K562 (cell line): ENCODE data around the gene DIP2B. TPM values are rescaled to one million over a fixed set of nuclear protein-coding genes. Genes with fewer than 3 reads are reported as not detected.

Source experiments
- CBX3 ChIP-seq, 2 experiments: IDR thresholded peaks; 1 replicate in 1 of 2; 2 replicates in 1 of 2; pipeline ENCODE4 v1.6.1; 2012; ENCODE audit warnings: inconsistent platforms in 2 of 2, low read length in 2 of 2, borderline replicate concordance in 1 of 2, control low read depth in 1 of 2
- GABPA ChIP-seq: fragments of 200-800 bp; sonication (Bioruptor generic); conservative IDR thresholded peaks from 2 replicates; pipeline ENCODE4 v1.6.1; 2016; ENCODE audit warnings: low read depth, missing genetic modification characterization, missing compliant biosample characterization
- RHOXF2B ChIP-seq: fragments of 250-450 bp; sonication (Bioruptor Pico); conservative IDR thresholded peaks from 2 replicates; pipeline ENCODE4 v1.5.1; 2021
- UBTF ChIP-seq, 2 experiments: IDR thresholded peaks; 2 replicates each; pipeline ENCODE4 v1.6.1; 2012; ENCODE audit warnings: improper control_type of control experiment in 2 of 2, low read depth in 2 of 2, low read length in 2 of 2, borderline replicate concordance in 1 of 2
- ZNF668 ChIP-seq: fragments of 250-450 bp; sonication (Bioruptor Pico); IDR thresholded peaks from 2 replicates; pipeline ENCODE4 v1.8.0; 2022; ENCODE audit warnings: mild to moderate bottlenecking, inconsistent platforms
- polyA plus RNA-seq, 8 experiments: library from polyadenylated mRNA; depleted of rRNA in 4 of 8; stranded (reverse) in 5 of 8; unstranded in 3 of 8; fragments of >200 nt; fragmentation: Nextera tagmentation in 2 of 8; fragmentation: Illumina TruSeq in 1 of 8; extraction: Ambion mirVana in 2 of 8; extraction: Trizol in 1 of 8; gene quantifications; 2 replicates each; pipeline versions ENCODE4 v1.2.1 to v1.2.3, GENCODE V29; 2011 to 2014; ENCODE audit warnings: inconsistent platforms in 1 of 8, missing spikeins in 1 of 8
- total RNA-seq, 7 experiments: library from RNA; depleted of rRNA in 6 of 7; stranded (reverse); fragments of >200 nt in 6 of 7; fragmentation: Illumina TruSeq in 2 of 7; extraction: Trizol in 2 of 7; gene quantifications; 2 replicates each; pipeline versions ENCODE4 v1.2.1 to v1.2.3, GENCODE V29; 2011 to 2021; ENCODE audit warnings: low replicate concordance in 1 of 7
- TF ChIP-seq, protein P1 (sequence below): fragments of 200-800 bp; sonication (Bioruptor generic); IDR thresholded peaks from 2 replicates; pipeline ENCODE4 v1.6.1; 2017; ENCODE audit warnings: missing genetic modification characterization, missing compliant biosample characterization
- TF ChIP-seq, protein P2 (sequence below), 2 experiments: fragments of 450-650 bp; IDR thresholded peaks; 2 replicates each; pipeline ENCODE4 v1.6.1; 2018; ENCODE audit warnings: mild to moderate bottlenecking in 2 of 2, low read depth in 1 of 2; ENCODE audit not compliant: partially characterized antibody in 2 of 2
- TF ChIP-seq, protein P3 (sequence below): fragments of 250-450 bp; sonication (Bioruptor Pico); IDR thresholded peaks from 2 replicates; pipeline ENCODE4 v1.9.0; 2021; ENCODE audit warnings: mild to moderate bottlenecking, inconsistent platforms

DIP2B gene
- total and polyA plus RNA-seq, 9 of the 15 experiments (the other 6 are each of a cell fraction or from before 2014, with no cell fraction given) = 4.6 to 26.1 (median 18.8) TPM

DNA sequence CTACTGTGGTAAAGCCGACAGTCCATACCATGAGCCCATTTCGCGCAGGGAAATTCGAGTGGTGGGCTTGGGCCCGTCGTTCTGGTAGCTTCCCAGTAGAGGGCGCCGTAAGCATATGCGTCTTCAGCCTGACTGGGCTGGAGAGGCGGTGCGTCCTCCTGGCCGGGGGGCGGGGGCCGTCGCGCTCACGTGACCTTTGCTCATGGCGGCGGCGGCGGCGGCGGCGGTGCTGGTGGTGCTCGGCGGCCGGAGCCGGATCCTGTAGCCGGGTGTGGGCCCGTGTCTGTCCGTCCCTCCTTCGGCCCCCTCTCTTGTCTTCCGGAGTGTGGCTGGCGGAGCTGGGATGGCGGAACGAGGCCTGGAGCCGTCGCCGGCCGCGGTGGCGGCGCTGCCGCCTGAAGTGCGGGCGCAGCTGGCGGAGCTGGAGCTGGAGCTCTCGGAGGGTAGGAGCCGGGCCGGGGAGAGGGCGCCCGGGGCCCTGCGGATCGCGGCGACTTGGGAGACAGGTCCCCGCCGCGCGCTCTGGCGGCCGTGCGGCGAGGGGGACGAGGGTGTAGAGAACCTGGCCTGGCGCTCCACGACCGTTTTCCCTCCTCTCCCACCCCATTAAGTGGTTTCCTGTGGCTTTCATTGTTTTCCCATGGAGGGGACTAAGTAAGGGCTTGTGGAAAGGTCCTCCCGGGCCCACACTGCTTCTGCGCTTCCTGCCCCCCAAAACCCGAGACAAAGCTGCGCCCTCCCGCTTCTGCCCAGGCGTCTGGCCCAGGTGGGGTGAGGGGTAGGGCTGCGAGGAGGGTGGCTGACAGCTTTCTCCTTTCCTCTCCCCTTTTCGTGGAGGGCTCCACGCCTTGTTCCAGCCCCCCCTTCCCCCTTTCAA, at the start of gene DIP2B (continued):
- TF ChIP-seq, protein P1, sequence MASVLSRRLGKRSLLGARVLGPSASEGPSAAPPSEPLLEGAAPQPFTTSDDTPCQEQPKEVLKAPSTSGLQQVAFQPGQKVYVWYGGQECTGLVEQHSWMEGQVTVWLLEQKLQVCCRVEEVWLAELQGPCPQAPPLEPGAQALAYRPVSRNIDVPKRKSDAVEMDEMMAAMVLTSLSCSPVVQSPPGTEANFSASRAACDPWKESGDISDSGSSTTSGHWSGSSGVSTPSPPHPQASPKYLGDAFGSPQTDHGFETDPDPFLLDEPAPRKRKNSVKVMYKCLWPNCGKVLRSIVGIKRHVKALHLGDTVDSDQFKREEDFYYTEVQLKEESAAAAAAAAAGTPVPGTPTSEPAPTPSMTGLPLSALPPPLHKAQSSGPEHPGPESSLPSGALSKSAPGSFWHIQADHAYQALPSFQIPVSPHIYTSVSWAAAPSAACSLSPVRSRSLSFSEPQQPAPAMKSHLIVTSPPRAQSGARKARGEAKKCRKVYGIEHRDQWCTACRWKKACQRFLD (CRISPR knock-in tag) = peak; percentile 70; the same call in 1 of the 2 replicates
- TF ChIP-seq, protein P2, sequence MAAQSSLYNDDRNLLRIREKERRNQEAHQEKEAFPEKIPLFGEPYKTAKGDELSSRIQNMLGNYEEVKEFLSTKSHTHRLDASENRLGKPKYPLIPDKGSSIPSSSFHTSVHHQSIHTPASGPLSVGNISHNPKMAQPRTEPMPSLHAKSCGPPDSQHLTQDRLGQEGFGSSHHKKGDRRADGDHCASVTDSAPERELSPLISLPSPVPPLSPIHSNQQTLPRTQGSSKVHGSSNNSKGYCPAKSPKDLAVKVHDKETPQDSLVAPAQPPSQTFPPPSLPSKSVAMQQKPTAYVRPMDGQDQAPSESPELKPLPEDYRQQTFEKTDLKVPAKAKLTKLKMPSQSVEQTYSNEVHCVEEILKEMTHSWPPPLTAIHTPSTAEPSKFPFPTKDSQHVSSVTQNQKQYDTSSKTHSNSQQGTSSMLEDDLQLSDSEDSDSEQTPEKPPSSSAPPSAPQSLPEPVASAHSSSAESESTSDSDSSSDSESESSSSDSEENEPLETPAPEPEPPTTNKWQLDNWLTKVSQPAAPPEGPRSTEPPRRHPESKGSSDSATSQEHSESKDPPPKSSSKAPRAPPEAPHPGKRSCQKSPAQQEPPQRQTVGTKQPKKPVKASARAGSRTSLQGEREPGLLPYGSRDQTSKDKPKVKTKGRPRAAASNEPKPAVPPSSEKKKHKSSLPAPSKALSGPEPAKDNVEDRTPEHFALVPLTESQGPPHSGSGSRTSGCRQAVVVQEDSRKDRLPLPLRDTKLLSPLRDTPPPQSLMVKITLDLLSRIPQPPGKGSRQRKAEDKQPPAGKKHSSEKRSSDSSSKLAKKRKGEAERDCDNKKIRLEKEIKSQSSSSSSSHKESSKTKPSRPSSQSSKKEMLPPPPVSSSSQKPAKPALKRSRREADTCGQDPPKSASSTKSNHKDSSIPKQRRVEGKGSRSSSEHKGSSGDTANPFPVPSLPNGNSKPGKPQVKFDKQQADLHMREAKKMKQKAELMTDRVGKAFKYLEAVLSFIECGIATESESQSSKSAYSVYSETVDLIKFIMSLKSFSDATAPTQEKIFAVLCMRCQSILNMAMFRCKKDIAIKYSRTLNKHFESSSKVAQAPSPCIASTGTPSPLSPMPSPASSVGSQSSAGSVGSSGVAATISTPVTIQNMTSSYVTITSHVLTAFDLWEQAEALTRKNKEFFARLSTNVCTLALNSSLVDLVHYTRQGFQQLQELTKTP (IDR thresholded peaks at IDR 0.05; ENCODE audit: low read depth in 1 of 2, partially characterized antibody in 2 of 2) = peak in 1 of 2 experiments; percentile 31
- TF ChIP-seq GABPA (tag) = peak; percentile 81
- peak; percentile 87 to 88; a peak in 3 of 4 replicates for TF ChIP-seq UBTF (IDR thresholded peaks at IDR 0.05; ENCODE audit: borderline replicate concordance in 1 of 2, low read depth in 2 of 2, low read length in 2 of 2)
- 0 out of 3 replicates have a peak, but pooled peaks of 1 of the 2 experiments have one; percentile 59 for TF ChIP-seq CBX3 (IDR thresholded peaks at IDR 0.05; ENCODE audit: borderline replicate concordance in 1 of 2, low read length in 2 of 2)
- TF ChIP-seq, protein P3, sequence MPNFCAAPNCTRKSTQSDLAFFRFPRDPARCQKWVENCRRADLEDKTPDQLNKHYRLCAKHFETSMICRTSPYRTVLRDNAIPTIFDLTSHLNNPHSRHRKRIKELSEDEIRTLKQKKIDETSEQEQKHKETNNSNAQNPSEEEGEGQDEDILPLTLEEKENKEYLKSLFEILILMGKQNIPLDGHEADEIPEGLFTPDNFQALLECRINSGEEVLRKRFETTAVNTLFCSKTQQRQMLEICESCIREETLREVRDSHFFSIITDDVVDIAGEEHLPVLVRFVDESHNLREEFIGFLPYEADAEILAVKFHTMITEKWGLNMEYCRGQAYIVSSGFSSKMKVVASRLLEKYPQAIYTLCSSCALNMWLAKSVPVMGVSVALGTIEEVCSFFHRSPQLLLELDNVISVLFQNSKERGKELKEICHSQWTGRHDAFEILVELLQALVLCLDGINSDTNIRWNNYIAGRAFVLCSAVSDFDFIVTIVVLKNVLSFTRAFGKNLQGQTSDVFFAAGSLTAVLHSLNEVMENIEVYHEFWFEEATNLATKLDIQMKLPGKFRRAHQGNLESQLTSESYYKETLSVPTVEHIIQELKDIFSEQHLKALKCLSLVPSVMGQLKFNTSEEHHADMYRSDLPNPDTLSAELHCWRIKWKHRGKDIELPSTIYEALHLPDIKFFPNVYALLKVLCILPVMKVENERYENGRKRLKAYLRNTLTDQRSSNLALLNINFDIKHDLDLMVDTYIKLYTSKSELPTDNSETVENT (CRISPR knock-in tag) = 0 out of 2 replicates have a peak, but pooled peaks have one; percentile 33
- no peak for TF ChIP-seq RHOXF2B (CRISPR knock-in tag)
- TF ChIP-seq ZNF668 (CRISPR knock-in tag) = no peak
